Measurements from ENCODE around the gene HINT3.

DNA sequence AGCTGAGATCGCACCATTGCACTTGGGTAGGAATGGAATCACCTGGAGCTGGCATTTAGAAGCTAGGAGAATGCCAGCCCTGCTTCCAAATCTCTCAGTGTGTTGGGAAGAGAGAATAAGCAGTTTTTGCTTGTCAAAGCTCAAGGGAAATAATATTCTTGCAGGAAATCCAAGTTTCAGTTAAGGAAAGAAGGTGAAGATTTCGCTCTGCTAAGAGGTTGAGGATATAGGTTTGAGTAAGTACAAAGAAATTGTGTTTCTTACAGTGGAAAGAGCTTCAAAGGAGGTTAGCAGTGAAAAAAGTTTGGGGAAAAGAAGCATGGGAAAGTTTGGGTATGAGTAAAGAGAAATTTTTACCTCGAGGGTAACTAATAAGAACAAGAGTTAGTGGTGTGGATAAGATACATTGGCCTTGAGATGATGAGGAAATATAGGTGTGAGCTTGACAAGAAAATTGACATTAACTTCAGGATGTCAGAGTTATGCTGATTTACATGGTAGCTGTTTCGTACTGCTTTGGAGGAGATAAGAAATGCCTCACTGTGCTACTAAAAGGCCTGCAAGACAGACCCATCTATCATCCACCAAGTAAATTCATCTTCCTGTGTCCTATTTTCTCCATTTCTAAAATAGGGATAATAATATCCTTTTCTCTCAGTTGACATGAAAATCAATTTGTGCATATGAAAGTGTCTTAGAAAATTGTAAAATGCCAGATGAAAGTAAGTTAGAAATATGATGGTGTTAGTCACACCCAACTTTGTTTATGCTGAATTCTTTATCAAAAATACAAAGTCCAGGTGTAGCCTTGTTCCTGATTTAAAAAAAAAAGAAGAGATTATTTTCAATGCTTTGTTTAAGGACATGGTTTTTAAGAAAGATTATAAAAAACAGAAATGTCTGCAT lies 12.8 kb upstream of the HINT3 start:
- no peak for TF ChIP-seq CTCF (IDR thresholded peaks at IDR 0.05; ENCODE audit: poor library complexity, severe bottlenecking)
- TF ChIP-seq MXI1 (conservative IDR thresholded peaks at IDR 0.05; ENCODE audit: poor library complexity, severe bottlenecking) = no peak
- TF ChIP-seq EP300 (conservative IDR thresholded peaks at IDR 0.05; ENCODE audit: poor library complexity, severe bottlenecking) = no peak
- no peak for TF ChIP-seq EZH2 (IDR thresholded peaks at IDR 0.05; ENCODE audit: borderline replicate concordance, insufficient read depth, low read length, poor library complexity, severe bottlenecking)
- TF ChIP-seq TAF1 (IDR thresholded peaks at IDR 0.05; ENCODE audit: low read depth) = no peak

Data from neural cell (in vitro differentiated cells).